ENCODE data around the gene SLX1B.
"Not testable (repeated sequence)": the region's sequence is repeated elsewhere in the genome, so short reads cannot be mapped to it uniquely, and the experiment has no call there.

- TF ChIP-seq RAD21 (IDR thresholded peaks at IDR 0.05; ENCODE audit: low read depth); EZH2 (IDR thresholded peaks at IDR 0.05); CTCF (IDR thresholded peaks at IDR 0.05 in 2 of 3, conservative IDR thresholded peaks at IDR 0.05 in 1 of 3; ENCODE audit: borderline replicate concordance in 1 of 3, insufficient read depth in 1 of 3, low read depth in 2 of 3, low read length in 2 of 3); POLR2A (IDR thresholded peaks at IDR 0.05; ENCODE audit: borderline replicate concordance, extremely low read depth, insufficient read depth, insufficient read length); ZNF274 (IDR thresholded peaks at IDR 0.05; ENCODE audit: low read depth, low read length); JUND (IDR thresholded peaks at IDR 0.05); ELF1 (IDR thresholded peaks at IDR 0.05; ENCODE audit: borderline replicate concordance, low read depth); POLR2AphosphoS5 (IDR thresholded peaks at IDR 0.05; ENCODE audit: low read depth, low read length): not testable (repeated sequence)
These were observed 495 bp downstream of the SLX1B start for GRCh38 chr16:29454828-29455227.
